GM19467 (cell line): ENCODE data around the gene CST1.

Source experiments
- ATAC-seq: cut with Tn5 transposase; IDR thresholded peaks from one replicate; pipeline ENCODE4 v1.9.1; 2021; ENCODE audit warnings: mild to moderate bottlenecking, moderate library complexity; ENCODE audit not compliant: unreplicated experiment

The CST1 gene

GRCh38 chr20:23710771-23711170 lies 40.0 kb downstream of the CST1 start:
- no peak for ATAC-seq

- ATAC-seq = no peak
Measured at GRCh38 chr20:23705895-23706294, 44.8 kb downstream of the CST1 start.

GRCh38 chr20:23702021-23702420 lies 48.7 kb downstream of the CST1 start:
- no peak for ATAC-seq

- ATAC-seq = no peak
Measured at GRCh38 chr20:23700931-23701330, 49.8 kb downstream of the CST1 start.

- ATAC-seq = no peak
Measured at GRCh38 chr20:23697947-23698346, 52.8 kb downstream of the CST1 start.
